K562 (cell line): ENCODE data around the gene EIF4E1B. TPM values are rescaled to one million over a fixed set of nuclear protein-coding genes. Genes with fewer than 3 reads are reported as not detected.

ENCODE experiments used
- ATAC-seq: fragments of 200-7000 bp; cut with Tn5 transposase; 3 replicates; pipeline ENCODE4 v1.9.1; 2020; ENCODE audit warnings: moderate library complexity
- BruUV-seq: library from RNA; stranded (reverse); fragments of 400-500 nt; replicated peaks from 2 replicates; lab custom pipeline; 2021; lab: Mats Ljungman, UMichigan
- CTCF ChIA-PET: fragments of 300-600 bp; formaldehyde crosslinking; extraction: SDS; loops from one replicate; lab custom pipeline; 2021; ENCODE audit warnings: low intra/inter-chr PET ratio; lab: Yijun Ruan, JAX
- POLR2A ChIA-PET: fragments of 300-600, 350-650 bp; sonication (Branson Sonifier 250); formaldehyde crosslinking; extraction: SDS; loops from one replicate; lab custom pipeline; 2021; ENCODE audit warnings: antibody characterized with exemption, inconsistent platforms; lab: Yijun Ruan, JAX
- DNase-seq, 4 experiments: peaks; one replicate each; pipeline versions ENCODE4 v3.0.0 to v3.0.0-alpha.2; 2011 to 2018; ENCODE audit warnings: low spot score in 3 of 4, mixed read lengths in 3 of 4; ENCODE audit errors: extremely low read depth in 1 of 4
- FAIRE-seq: peaks from 2 replicates; lab custom pipeline; 2011; peaks lifted over from hg19 to GRCh38; lab: Jason Lieb, UNC
- H2AFZ ChIP-seq: 2 replicates; pipeline ENCODE4 v1.6.0; 2011; ENCODE audit warnings: low read depth, low read length, control low read depth, inconsistent platforms
- H3K27ac ChIP-seq: fragments of 200-600 bp; 3 replicates; pipeline ENCODE4 v1.8.0; 2011; ENCODE audit warnings: low read depth, mild to moderate bottlenecking, control low read depth, inconsistent platforms, low read length, moderate library complexity, mixed read lengths; ENCODE audit errors: extremely low read depth
- H3K27me3 ChIP-seq, 2 experiments: fragments of 300-600 bp in 1 of 2; 2 replicates in 1 of 2; 3 replicates in 1 of 2; pipeline versions ENCODE4 v1.6.0 to v1.8.0; 2011; ENCODE audit warnings: inconsistent platforms in 2 of 2, low read length in 2 of 2, mild to moderate bottlenecking in 1 of 2, mixed read lengths in 1 of 2, moderate library complexity in 1 of 2; ENCODE audit not compliant: control insufficient read depth in 2 of 2, insufficient read depth in 2 of 2
- H3K36me3 ChIP-seq: fragments of 300-600 bp; 3 replicates; pipeline ENCODE4 v1.8.0; 2011; ENCODE audit warnings: mild to moderate bottlenecking, low read length, inconsistent platforms; ENCODE audit not compliant: control insufficient read depth, insufficient read depth
- H3K4me1 ChIP-seq, 2 experiments: fragments of 200-600 bp in 1 of 2; replicated peaks in 1 of 2; 2 replicates in 1 of 2; 3 replicates in 1 of 2; pipeline versions ENCODE4 v1.5.1 to v1.8.0; 2011; ENCODE audit warnings: inconsistent platforms in 2 of 2, low read length in 2 of 2, mild to moderate bottlenecking in 1 of 2, mixed read lengths in 1 of 2, moderate library complexity in 1 of 2; ENCODE audit not compliant: control insufficient read depth in 2 of 2, insufficient read depth in 2 of 2
- H3K4me2 ChIP-seq: 2 replicates; pipeline ENCODE4 v1.6.1; 2011; ENCODE audit warnings: low read length, control low read depth, inconsistent platforms, mixed read lengths; ENCODE audit not compliant: insufficient read depth
- H3K4me3 ChIP-seq: fragments of 200-600 bp; sonication (generic), shearing (Covaris generic); 2 replicates; pipeline ENCODE4 v1.5.1; 2016; ENCODE audit warnings: control low read depth, inconsistent platforms
- H3K79me2 ChIP-seq: fragments of 200-600 bp; 3 replicates; pipeline ENCODE4 v1.8.0; 2011; ENCODE audit warnings: low read length, inconsistent platforms; ENCODE audit not compliant: control insufficient read depth, insufficient read depth
- H3K9ac ChIP-seq, 2 experiments: 2 replicates each; pipeline versions ENCODE4 v1.6.0 to v1.6.1; 2011; ENCODE audit warnings: low read depth in 2 of 2, low read length in 2 of 2, control low read depth in 1 of 2, inconsistent platforms in 1 of 2, mild to moderate bottlenecking in 1 of 2, mixed read lengths in 1 of 2; ENCODE audit not compliant: insufficient read depth in 1 of 2
- H3K9me1 ChIP-seq: one replicate; pipeline ENCODE4 v1.6.0; 2011; ENCODE audit warnings: inconsistent platforms, mild to moderate bottlenecking, low read length, moderate library complexity; ENCODE audit not compliant: control insufficient read depth, insufficient read depth
- H3K9me3 ChIP-seq: replicated peaks from 2 replicates; pipeline ENCODE4 v1.5.1; 2011; ENCODE audit warnings: low read depth, low read length, inconsistent platforms; ENCODE audit not compliant: control insufficient read depth, insufficient read depth
- H4K20me1 ChIP-seq: replicated peaks from 2 replicates; pipeline ENCODE4 v1.6.1; 2011; ENCODE audit warnings: low read length, inconsistent platforms, mixed read lengths; ENCODE audit not compliant: control insufficient read depth, insufficient read depth
- BRF2 ChIP-seq: IDR thresholded peaks from 3 replicates; pipeline ENCODE4 v1.6.1; 2011; ENCODE audit warnings: borderline replicate concordance, mild to moderate bottlenecking; ENCODE audit not compliant: insufficient read length, insufficient read depth
- CHD7 ChIP-seq: fragments of 200-600 bp; sonication (generic); IDR thresholded peaks from one replicate; pipeline ENCODE4 v1.6.1; 2012; ENCODE audit warnings: mild to moderate bottlenecking, low read depth, low read length, inconsistent platforms
- HDAC2 ChIP-seq: fragments of 450-650 bp; IDR thresholded peaks from 2 replicates; pipeline ENCODE4 v1.6.1; 2016; ENCODE audit warnings: mild to moderate bottlenecking
- KDM1A ChIP-seq, 2 experiments: fragments of 450-650 bp; IDR thresholded peaks; 2 replicates each; pipeline ENCODE4 v1.6.1; 2016; ENCODE audit warnings: mild to moderate bottlenecking in 2 of 2
- NRF1 ChIP-seq, 2 experiments: fragments of 450-650 bp; IDR thresholded peaks in 1 of 2; conservative IDR thresholded peaks in 1 of 2; 2 replicates each; pipeline ENCODE4 v1.6.1; 2014; ENCODE audit warnings: mild to moderate bottlenecking in 2 of 2
- RBM25 ChIP-seq: fragments of 200-400 bp; formaldehyde crosslinking; IDR thresholded peaks from 2 replicates; pipeline ENCODE4 v1.6.1; 2018; ENCODE audit warnings: low read length, low read depth, moderate library complexity; ENCODE audit not compliant: severe bottlenecking
- SOX6 ChIP-seq: fragments of 450-650 bp; IDR thresholded peaks from 2 replicates; pipeline ENCODE4 v1.6.1; 2014; ENCODE audit warnings: mild to moderate bottlenecking
- TARDBP ChIP-seq: fragments of 450-650 bp; IDR thresholded peaks from 2 replicates; pipeline ENCODE4 v1.6.1; 2016
- TEAD1 ChIP-seq, 2 experiments: fragments of 450-650 bp in 1 of 2; sonication (generic) in 1 of 2; formaldehyde crosslinking; IDR thresholded peaks; 2 replicates each; pipeline versions ENCODE4 v1.4.0 to v1.8.0; 2020 to 2022; ENCODE audit warnings: mild to moderate bottlenecking in 2 of 2, missing genetic modification reagents in 1 of 2
- ZKSCAN1 ChIP-seq: fragments of 150-350 bp; IDR thresholded peaks from 2 replicates; pipeline ENCODE4 v1.6.1; 2016; ENCODE audit warnings: low read depth, low read length
- ZNF445 ChIP-seq: fragments of 250-450 bp; sonication (Bioruptor Pico); IDR thresholded peaks from 2 replicates; pipeline ENCODE4 v1.4.0; 2020; ENCODE audit warnings: low read depth, mild to moderate bottlenecking, moderate library complexity
- WGBS: fragments of 100-300 bp; shearing (Covaris generic); methylation state at CpG from one replicate; pipeline ENCODE4 v1.1.6; 2016; ENCODE audit warnings: low coverage, mixed read lengths; ENCODE audit not compliant: insufficient coverage; ENCODE audit errors: missing lambda C conversion rate; 5-methylcytosine and 5-hydroxymethylcytosine counted together
- in situ Hi-C: fragments of 300-500 bp; cut with MboI; formaldehyde crosslinking; loops from 4 replicates; pipeline ENCODE4 v1.15.0; 2018; ENCODE audit warnings: inconsistent platforms, mixed read lengths
- intact Hi-C: fragments of 100-400 bp; cut with micrococcal nuclease; formaldehyde crosslinking; loops from 2 replicates; pipeline ENCODE4 v1.14.2; 2022
- polyA plus RNA-seq, 8 experiments: library from polyadenylated mRNA; depleted of rRNA in 4 of 8; stranded (reverse) in 5 of 8; unstranded in 3 of 8; fragments of >200 nt; fragmentation: Nextera tagmentation in 2 of 8; fragmentation: Illumina TruSeq in 1 of 8; extraction: Ambion mirVana in 2 of 8; extraction: Trizol in 1 of 8; gene quantifications; 2 replicates each; pipeline versions ENCODE4 v1.2.1 to v1.2.3, GENCODE V29; 2011 to 2014; ENCODE audit warnings: inconsistent platforms in 1 of 8, missing spikeins in 1 of 8
- total RNA-seq, 7 experiments: library from RNA; depleted of rRNA in 6 of 7; stranded (reverse); fragments of >200 nt in 6 of 7; fragmentation: Illumina TruSeq in 2 of 7; extraction: Trizol in 2 of 7; gene quantifications; 2 replicates each; pipeline versions ENCODE4 v1.2.1 to v1.2.3, GENCODE V29; 2011 to 2021; ENCODE audit warnings: low replicate concordance in 1 of 7

Gene EIF4E1B
- total and polyA plus RNA-seq, 9 of the 15 experiments (the other 6 are each of a cell fraction or from before 2014, with no cell fraction given): not detected

- 0% methylated on average over 4 of the region's 4 CpGs for WGBS
- DNase-seq: no peak
- no peak overlapping the region for H3K4me2 ChIP-seq
- H3K27ac ChIP-seq: no peak overlapping the region
- no peaks in the 10 kb centered on the region for H3K36me3 ChIP-seq
- peaks cover 8 to 33% of the 10 kb centered on the region in 2 experiments for H3K4me1 ChIP-seq
- intact Hi-C loops (no loop called here), in situ Hi-C loops (no loop called here)
- CTCF ChIA-PET: no interaction called here
- H3K4me3 ChIP-seq: no peak overlapping the region
- H4K20me1 ChIP-seq: peaks cover 12% of the 10 kb centered on the region; the same call in 1 of the 2 replicates
- H3K9me3 ChIP-seq: no peaks in the 10 kb centered on the region
- peaks cover 24 to 67% of the 10 kb centered on the region in 2 experiments for H3K27me3 ChIP-seq
- no TSS peak for BruUV-seq
- no peaks in the 10 kb centered on the region for H3K79me2 ChIP-seq
- no peak overlapping the region for H2AFZ ChIP-seq
- H3K9ac ChIP-seq: no peak overlapping the region
- ATAC-seq: no peak
- no peaks in the 10 kb centered on the region for H3K9me1 ChIP-seq
- POLR2A ChIA-PET: no interaction called here
- FAIRE-seq: no peak
- TF ChIP-seq KDM1A (IDR thresholded peaks at IDR 0.05) (peak in 1 of 2 experiments; percentile 40; a peak in 1 of 4 replicates), NRF1 (conservative IDR thresholded peaks at IDR 0.05 in 1 of 2, IDR thresholded peaks at IDR 0.05 in 1 of 2) (no peak), ZKSCAN1 (no peak), SOX6 (no peak), TARDBP (no peak), RBM25 (peak; percentile 74), ZNF445 (CRISPR knock-in tag) (no peak), BRF2 (no peak), HDAC2 (peak; percentile 53; the same call in 1 of the 2 replicates), CHD7 (no peak), TEAD1 (CRISPR knock-in tag; IDR thresholded peaks at IDR 0.05) (no peak)
Observed at GRCh38 chr5:176624142-176624541, 6.3 kb upstream of the EIF4E1B start.
